ENCODE data around the gene USP6. TPM values are rescaled to one million over a fixed set of nuclear protein-coding genes. Genes with fewer than 3 reads are reported as not detected.
A peak's percentile ranks its signal among the peaks of the same experiment; 100 is the strongest.
"Not testable (repeated sequence)": the region's sequence is repeated elsewhere in the genome, so short reads cannot be mapped to it uniquely, and the experiment has no call there.

The USP6 gene
- total and polyA plus RNA-seq, 4 donors, result 0.05 to 0.36 (median 0.10) TPM; not detected in 1

DNA sequence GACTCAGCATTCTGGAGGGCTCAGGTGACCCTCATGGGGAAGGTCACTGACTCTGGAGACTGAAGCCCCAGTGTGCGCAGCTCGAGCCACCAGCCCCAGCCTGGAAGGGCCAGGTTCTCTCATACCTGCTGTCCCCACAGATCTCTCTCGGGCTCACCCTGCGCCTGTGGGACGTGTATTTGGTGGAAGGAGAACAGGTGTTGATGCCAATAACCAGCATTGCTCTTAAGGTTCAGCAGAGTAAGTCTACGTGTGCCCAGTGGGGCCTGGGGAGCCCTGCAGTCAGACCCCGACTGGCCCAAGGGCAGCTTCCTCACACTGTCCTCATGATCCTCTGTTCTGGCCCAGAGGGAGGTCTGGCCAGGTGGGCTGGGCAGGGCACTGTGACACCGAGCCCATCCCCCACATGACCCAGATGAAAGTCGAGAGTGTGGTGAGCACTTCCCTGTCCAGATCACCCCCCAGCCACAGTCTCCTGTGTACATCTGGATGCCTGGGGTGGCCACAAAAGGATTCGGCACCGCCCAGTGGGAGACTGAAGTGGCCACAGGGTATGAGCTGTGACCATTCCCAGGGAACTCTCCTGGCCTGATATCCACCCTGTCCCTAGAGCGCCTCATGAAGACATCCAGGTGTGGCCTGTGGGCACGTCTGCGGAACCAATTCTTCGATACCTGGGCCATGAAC, 21.8 kb downstream of the USP6 start:
- H3K27me3 ChIP-seq (ENCODE audit: control insufficient read depth in 1 of 2, insufficient read depth in 2 of 2, low read length in 1 of 2); H3K4me1 ChIP-seq (ENCODE audit: control insufficient read depth in 1 of 2, insufficient read depth in 2 of 2, low read length in 2 of 2); intact Hi-C loops (cut with DNase I); ATAC-seq (ENCODE audit: low FRiP score); DNase-seq; H3K9me3 ChIP-seq (ENCODE audit: control insufficient read depth, low read length); H3K36me3 ChIP-seq (ENCODE audit: control insufficient read depth in 1 of 2, insufficient read depth in 2 of 2, low read length in 1 of 2); H3K27ac ChIP-seq (ENCODE audit: low read depth in 1 of 2, low read length in 2 of 2); H3K4me3 ChIP-seq (ENCODE audit: low read length in 2 of 2): not testable (repeated sequence)
- WGBS, 2 donors, result 87 to 92% methylated on average over 13 to 15 of the region's 15 CpGs

DNA sequence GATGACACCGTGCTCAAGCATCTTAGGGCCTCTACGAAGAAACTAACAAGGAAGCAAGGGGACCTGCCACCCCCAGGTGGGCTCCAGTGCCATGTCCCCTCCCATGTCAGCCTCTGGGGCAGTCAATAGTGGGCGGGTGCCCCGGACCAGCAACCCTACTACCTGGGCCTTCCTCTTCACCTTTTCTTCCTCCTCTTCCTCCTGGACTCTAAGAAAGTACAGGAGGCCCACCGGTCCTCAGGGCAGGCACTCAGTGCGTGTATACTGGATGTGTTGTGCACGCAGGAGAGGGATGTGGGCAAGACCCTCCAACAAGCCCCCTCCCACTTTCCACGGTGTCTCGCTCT, 22.3 kb downstream of the USP6 start:
- H3K4me3 ChIP-seq (ENCODE audit: low read length in 2 of 2); H3K27ac ChIP-seq (ENCODE audit: low read depth in 1 of 2, low read length in 2 of 2); H3K36me3 ChIP-seq (ENCODE audit: control insufficient read depth in 1 of 2, insufficient read depth in 2 of 2, low read length in 1 of 2); ATAC-seq (ENCODE audit: low FRiP score); H3K9me3 ChIP-seq (ENCODE audit: control insufficient read depth, low read length); intact Hi-C loops (cut with DNase I); DNase-seq; H3K4me1 ChIP-seq (ENCODE audit: control insufficient read depth in 1 of 2, insufficient read depth in 2 of 2, low read length in 2 of 2); H3K27me3 ChIP-seq (ENCODE audit: control insufficient read depth in 1 of 2, insufficient read depth in 2 of 2, low read length in 1 of 2): not testable (repeated sequence)
- WGBS, 2 donors, result 92 to 93% methylated on average over 9 of the region's 9 CpGs

DNA sequence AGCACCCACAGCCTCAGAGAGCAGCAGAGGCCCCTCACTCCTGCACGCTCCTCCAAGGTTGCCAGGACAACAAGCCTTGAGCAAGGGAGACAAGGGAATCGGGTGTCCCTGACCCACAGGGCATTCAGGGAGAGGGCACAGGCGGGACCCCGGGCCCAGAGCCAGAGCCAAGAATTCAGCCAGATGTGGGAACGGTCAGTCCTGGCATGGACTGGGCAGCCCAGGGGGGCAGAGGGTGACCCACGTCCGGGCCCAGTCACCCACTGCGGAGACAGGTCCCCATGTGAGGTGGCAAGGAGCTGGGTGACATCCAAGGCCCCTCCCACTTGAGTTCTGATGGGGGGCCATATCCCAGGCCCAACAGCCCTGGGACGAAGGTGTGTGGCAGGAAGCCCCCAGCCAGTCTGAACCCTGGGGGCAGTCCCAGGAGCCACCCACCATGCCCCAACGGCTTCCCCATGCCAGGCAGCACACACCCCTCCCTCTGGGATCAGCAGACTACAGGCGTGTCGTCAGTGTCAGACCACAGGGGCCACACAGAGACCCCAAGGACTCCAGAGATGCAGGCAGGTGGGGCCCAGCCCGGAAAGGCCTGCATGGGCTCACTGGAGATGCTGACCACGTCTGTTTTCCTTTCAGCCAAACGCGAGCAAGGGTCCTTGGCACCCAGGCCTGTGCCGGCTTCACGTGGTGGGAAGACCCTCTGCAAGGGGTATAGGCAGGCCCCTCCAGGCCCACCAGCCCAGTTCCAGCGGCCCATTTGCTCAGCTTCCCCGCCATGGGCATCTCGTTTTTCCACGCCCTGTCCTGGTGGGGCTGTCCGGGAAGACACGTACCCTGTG, 23.0 kb downstream of the USP6 start:
- no peaks in the 10 kb centered on the region for H3K4me1 ChIP-seq (ENCODE audit: control insufficient read depth in 1 of 2, insufficient read depth in 2 of 2, low read length in 2 of 2)
- H3K36me3 ChIP-seq (ENCODE audit: control insufficient read depth in 1 of 2, insufficient read depth in 2 of 2, low read length in 1 of 2), result no peaks in the 10 kb centered on the region
- WGBS, 2 donors, result 87 to 93% methylated on average over 23 to 24 of the region's 24 CpGs
- H3K4me3 ChIP-seq (ENCODE audit: low read length in 2 of 2), result no peak overlapping the region
- no peak overlapping the region for H3K27ac ChIP-seq (ENCODE audit: low read depth in 1 of 2, low read length in 2 of 2)
- no peak for ATAC-seq (ENCODE audit: low FRiP score)
- intact Hi-C loops (cut with DNase I), result no loop called here
- peak in 1 of 2 donors; percentile 59 for DNase-seq
- H3K9me3 ChIP-seq (ENCODE audit: control insufficient read depth, low read length), result no peaks in the 10 kb centered on the region
- no peaks in the 10 kb centered on the region for H3K27me3 ChIP-seq (ENCODE audit: control insufficient read depth in 1 of 2, insufficient read depth in 2 of 2, low read length in 1 of 2)

- Histone ChIP-seq H3K36me3 (ENCODE audit: control insufficient read depth in 1 of 2, insufficient read depth in 2 of 2, low read length in 1 of 2) (no peaks in the 10 kb centered on the region), H3K4me3 (ENCODE audit: low read length in 2 of 2) (no peak overlapping the region), H3K9me3 (ENCODE audit: control insufficient read depth, low read length) (no peaks in the 10 kb centered on the region), H3K27ac (ENCODE audit: low read depth in 1 of 2, low read length in 2 of 2) (no peak overlapping the region), H3K4me1 (ENCODE audit: control insufficient read depth in 1 of 2, insufficient read depth in 2 of 2, low read length in 2 of 2) (no peaks in the 10 kb centered on the region), H3K27me3 (ENCODE audit: control insufficient read depth in 1 of 2, insufficient read depth in 2 of 2, low read length in 1 of 2) (no peaks in the 10 kb centered on the region)
- no peak for DNase-seq
- no peak for ATAC-seq (ENCODE audit: low FRiP score)
- intact Hi-C loops (cut with DNase I), result no loop called here
- 84 to 88% methylated on average over 5 of the region's 5 CpGs for WGBS, 2 donors
Measured at GRCh38 chr17:5139458-5139732, 23.6 kb downstream of the USP6 start.

GRCh38 chr17:5142877-5143276, 27.0 kb downstream of the USP6 start:
- H3K27me3 ChIP-seq (ENCODE audit: control insufficient read depth in 1 of 2, insufficient read depth in 2 of 2, low read length in 1 of 2); H3K36me3 ChIP-seq (ENCODE audit: control insufficient read depth in 1 of 2, insufficient read depth in 2 of 2, low read length in 1 of 2); H3K4me1 ChIP-seq (ENCODE audit: control insufficient read depth in 1 of 2, insufficient read depth in 2 of 2, low read length in 2 of 2); H3K27ac ChIP-seq (ENCODE audit: low read depth in 1 of 2, low read length in 2 of 2); DNase-seq; intact Hi-C loops (cut with DNase I); ATAC-seq (ENCODE audit: low FRiP score); H3K9me3 ChIP-seq (ENCODE audit: control insufficient read depth, low read length); H3K4me3 ChIP-seq (ENCODE audit: low read length in 2 of 2): not testable (repeated sequence)
- 86 to 87% methylated on average over 11 to 15 of the region's 18 CpGs for WGBS, 2 donors

DNA sequence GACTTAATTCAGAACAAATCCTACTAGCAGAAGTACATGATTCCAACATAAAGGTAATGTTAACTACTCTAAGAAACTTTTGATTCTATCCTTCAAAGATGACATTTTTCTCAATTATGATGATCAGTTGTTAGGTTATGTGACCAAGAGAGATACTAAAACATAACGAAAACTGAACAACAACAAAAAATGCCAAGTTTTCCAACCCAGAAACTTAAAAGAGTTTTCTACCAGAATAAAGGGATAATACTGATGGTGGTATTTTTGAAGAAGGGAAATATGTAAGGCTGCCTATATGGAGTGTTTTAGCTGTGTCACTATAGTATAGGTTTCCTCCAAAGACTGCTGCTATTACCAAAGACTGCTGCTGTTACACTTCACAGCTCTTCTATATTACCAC, 30.3 kb downstream of the USP6 start:
- H3K27me3 ChIP-seq (ENCODE audit: control insufficient read depth in 1 of 2, insufficient read depth in 2 of 2, low read length in 1 of 2); H3K27ac ChIP-seq (ENCODE audit: low read depth in 1 of 2, low read length in 2 of 2); H3K4me1 ChIP-seq (ENCODE audit: control insufficient read depth in 1 of 2, insufficient read depth in 2 of 2, low read length in 2 of 2); DNase-seq; H3K9me3 ChIP-seq (ENCODE audit: control insufficient read depth, low read length); H3K36me3 ChIP-seq (ENCODE audit: control insufficient read depth in 1 of 2, insufficient read depth in 2 of 2, low read length in 1 of 2); ATAC-seq (ENCODE audit: low FRiP score); H3K4me3 ChIP-seq (ENCODE audit: low read length in 2 of 2); intact Hi-C loops (cut with DNase I): not testable (repeated sequence)
- WGBS, 2 donors, result 77 to 82% methylated on average over 1 of the region's 1 CpG

GRCh38 chr17:5160702-5161101, 44.9 kb downstream of the USP6 start:
- H3K4me1 ChIP-seq (ENCODE audit: control insufficient read depth in 1 of 2, insufficient read depth in 2 of 2, low read length in 2 of 2); DNase-seq; H3K36me3 ChIP-seq (ENCODE audit: control insufficient read depth in 1 of 2, insufficient read depth in 2 of 2, low read length in 1 of 2); H3K4me3 ChIP-seq (ENCODE audit: low read length in 2 of 2); H3K27ac ChIP-seq (ENCODE audit: low read depth in 1 of 2, low read length in 2 of 2); ATAC-seq (ENCODE audit: low FRiP score); H3K27me3 ChIP-seq (ENCODE audit: control insufficient read depth in 1 of 2, insufficient read depth in 2 of 2, low read length in 1 of 2); intact Hi-C loops (cut with DNase I); H3K9me3 ChIP-seq (ENCODE audit: control insufficient read depth, low read length): not testable (repeated sequence)
- WGBS, 2 donors, result 64 to 93% methylated on average over 1 of the region's 1 CpG

GRCh38 chr17:5161793-5162192, 46.0 kb downstream of the USP6 start:
- ATAC-seq (ENCODE audit: low FRiP score); H3K36me3 ChIP-seq (ENCODE audit: control insufficient read depth in 1 of 2, insufficient read depth in 2 of 2, low read length in 1 of 2); H3K4me1 ChIP-seq (ENCODE audit: control insufficient read depth in 1 of 2, insufficient read depth in 2 of 2, low read length in 2 of 2); H3K27me3 ChIP-seq (ENCODE audit: control insufficient read depth in 1 of 2, insufficient read depth in 2 of 2, low read length in 1 of 2); H3K9me3 ChIP-seq (ENCODE audit: control insufficient read depth, low read length); DNase-seq; H3K4me3 ChIP-seq (ENCODE audit: low read length in 2 of 2); H3K27ac ChIP-seq (ENCODE audit: low read depth in 1 of 2, low read length in 2 of 2); intact Hi-C loops (cut with DNase I): not testable (repeated sequence)
- WGBS, 2 donors, result 84 to 87% methylated on average over 3 of the region's 3 CpGs

DNA sequence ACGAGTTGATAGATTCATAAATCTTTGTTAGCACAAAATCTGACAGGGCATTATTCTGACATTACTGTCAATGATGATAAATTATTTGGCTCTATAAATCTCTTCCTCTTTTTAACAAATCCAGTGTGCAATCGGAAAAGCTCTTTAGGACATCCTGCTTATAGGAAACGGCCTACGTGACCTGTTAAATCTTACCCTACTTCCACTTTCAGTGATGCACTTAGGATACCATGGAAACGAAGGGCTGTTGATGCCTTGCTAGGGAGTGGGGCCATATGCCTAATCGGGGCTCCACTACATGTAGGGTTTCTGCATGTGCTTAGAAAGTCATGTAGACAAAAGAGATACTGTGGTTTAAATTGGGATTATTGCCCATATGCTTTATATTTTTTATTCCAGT, 48.6 kb downstream of the USP6 start:
- no peak overlapping the region for H3K4me3 ChIP-seq (ENCODE audit: low read length in 2 of 2)
- no peak for DNase-seq
- peaks cover 2% of the 10 kb centered on the region for H3K9me3 ChIP-seq (ENCODE audit: control insufficient read depth, low read length)
- intact Hi-C loops (cut with DNase I), result no loop called here
- WGBS, 2 donors, result 76 to 83% methylated on average over 6 of the region's 6 CpGs
- no peaks in the 10 kb centered on the region for H3K36me3 ChIP-seq (ENCODE audit: control insufficient read depth in 1 of 2, insufficient read depth in 2 of 2, low read length in 1 of 2)
- no peaks in the 10 kb centered on the region for H3K27me3 ChIP-seq (ENCODE audit: control insufficient read depth in 1 of 2, insufficient read depth in 2 of 2, low read length in 1 of 2)
- H3K4me1 ChIP-seq (ENCODE audit: control insufficient read depth in 1 of 2, insufficient read depth in 2 of 2, low read length in 2 of 2), result no peaks in the 10 kb centered on the region
- no peak for ATAC-seq (ENCODE audit: low FRiP score)
- H3K27ac ChIP-seq (ENCODE audit: low read depth in 1 of 2, low read length in 2 of 2), result no peak overlapping the region
